Dedifferentiated amniotic fluid mesenchymal stem cell (primary cell): Measurements from ENCODE around the gene JPT2.
A peak's percentile ranks its signal among the peaks of the same experiment; 100 is the strongest.
"Not testable (repeated sequence)": the region's sequence is repeated elsewhere in the genome, so short reads cannot be mapped to it uniquely, and the experiment has no call there.

Experiments used
- DNase-seq: peaks from one replicate; pipeline ENCODE4 v3.0.0-alpha.2; 2016; ENCODE audit errors: extremely low spot score

The JPT2 gene

DNA sequence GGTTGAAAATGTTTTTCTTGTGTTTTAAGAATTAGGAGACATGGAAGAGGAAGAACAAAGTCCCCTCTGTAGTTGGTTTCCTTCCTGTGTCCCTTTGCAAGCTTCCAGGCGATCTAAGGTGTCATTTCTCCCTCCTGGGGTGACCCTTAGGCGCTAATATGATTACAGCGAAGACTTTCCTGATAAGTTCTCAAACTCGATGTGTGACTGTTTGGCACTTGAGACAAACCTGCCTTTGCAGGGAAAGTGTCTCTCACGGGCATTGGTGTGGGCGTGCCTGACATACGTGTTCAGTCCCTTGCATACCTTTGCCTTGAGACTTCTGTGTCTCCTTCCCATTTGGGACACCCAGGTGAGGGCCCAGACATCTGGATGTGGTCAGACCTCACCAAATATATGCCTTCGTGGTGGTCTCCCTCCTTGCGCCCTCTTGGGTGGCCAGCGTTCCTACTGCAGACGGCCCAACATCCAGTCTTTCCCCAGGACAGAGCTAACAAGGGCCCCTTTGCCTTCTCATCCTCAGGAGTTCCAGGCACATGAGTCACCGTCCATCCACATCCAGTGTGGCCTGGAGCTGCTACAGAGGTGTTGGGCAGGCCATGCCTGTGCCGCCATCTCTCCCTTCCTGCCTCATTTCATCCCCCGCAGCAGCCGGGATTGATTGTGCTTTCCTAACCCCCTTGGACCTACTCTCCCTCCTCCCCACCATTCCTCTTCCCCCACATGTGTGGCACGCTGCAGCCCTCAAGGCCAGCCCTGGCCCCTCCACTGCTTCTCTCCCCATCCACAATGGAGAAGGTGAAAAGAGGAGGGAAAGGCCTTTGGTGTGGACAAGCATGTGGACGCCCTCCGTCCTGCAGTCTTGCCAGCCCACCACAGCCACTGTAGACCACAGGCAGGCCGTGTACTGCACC lies 3.1 kb upstream of the JPT2 start:
- no peak for DNase-seq

DNA sequence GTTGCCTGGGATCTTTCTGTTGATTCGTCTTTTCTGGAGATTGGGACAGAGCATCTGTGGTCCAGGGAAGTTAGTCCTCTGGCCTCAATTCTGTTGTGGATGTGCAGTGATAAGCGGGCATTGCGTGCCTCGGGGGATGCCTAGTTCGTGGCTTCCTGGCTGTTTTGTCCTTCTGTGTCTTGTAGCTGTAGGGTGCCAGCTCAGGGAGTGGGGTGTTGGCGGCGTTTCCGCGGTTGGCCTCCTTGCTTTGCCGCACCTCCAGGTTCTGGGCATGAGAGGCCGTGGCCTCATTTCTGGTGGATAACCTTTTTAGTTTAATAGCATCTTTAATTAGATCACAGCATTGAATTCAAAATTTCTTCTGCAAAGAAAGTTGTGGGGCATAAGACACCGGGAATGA lies 1.4 kb upstream of the JPT2 start:
- no peak for DNase-seq

DNA sequence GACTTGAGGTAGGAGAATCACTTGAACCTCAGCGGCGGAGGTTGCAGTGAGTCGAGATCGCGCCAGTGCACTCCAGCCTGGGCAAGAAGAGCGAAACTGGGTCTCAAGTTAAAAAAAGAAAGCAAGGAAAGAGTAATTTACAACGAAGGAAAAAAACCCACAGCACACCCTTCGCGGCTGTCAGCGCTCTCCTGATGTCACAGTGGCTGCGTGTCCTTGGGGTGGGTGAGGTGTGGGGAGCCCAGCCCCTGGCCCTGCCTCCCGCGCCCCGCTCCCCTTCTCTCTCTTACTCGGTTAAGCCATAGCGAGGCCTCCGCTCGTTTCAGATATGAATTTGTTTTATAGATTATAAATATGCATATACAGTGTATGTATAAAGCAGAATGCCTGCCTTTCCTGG lies 740 bp upstream of the JPT2 start:
- no peak for DNase-seq

DNA sequence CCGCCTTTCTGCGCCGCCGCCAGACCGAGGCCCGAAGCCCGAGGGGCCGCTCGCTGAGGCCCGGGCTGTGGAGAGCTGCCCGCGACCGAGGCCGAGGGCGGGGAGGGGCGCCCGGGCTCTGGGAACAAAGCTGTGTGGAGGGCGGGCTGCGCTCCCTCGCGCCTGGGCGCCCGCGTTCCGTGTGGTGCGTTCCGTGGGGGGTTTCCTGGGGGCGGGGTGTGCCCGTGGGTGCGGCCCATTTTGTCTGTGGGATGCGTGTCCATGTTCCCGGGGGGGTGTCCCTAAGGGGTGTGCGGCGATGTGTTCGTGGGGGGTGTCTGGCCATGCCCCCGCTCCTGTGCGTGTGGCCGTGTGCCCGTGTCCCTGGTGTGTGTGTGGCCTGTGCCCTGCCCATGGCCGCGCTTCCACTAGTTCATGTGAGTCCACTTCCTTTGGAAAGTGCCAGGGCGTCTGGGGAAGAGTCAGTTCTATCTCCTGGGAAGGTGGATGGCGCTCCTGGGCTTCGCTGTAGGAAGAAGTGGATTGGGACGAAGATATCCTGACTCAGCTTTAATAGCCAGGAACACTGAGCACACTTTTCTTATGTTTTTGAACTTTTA lies 520 bp downstream of the JPT2 start:
- peak; percentile 18 for DNase-seq

DNA sequence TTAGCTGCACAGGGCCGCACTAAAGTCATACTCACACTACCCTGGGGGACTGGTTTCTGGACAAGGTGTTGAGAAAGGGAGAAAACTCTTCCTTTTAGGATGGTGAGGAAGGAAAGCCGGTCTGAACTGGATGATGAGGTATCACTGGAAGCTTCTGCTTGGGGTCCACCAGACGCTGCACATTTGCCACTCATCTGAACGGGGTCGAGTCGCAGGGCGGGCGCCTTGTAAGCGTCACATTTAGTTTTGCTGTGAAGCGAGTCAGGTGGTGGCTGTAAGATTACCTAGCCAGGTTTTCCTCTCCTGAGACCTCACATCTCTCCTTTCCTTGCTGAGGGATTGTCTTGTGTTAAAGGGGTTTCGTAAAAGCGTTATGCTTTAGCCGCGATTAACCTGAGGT lies 2.3 kb downstream of the JPT2 start:
- DNase-seq = no peak

DNA sequence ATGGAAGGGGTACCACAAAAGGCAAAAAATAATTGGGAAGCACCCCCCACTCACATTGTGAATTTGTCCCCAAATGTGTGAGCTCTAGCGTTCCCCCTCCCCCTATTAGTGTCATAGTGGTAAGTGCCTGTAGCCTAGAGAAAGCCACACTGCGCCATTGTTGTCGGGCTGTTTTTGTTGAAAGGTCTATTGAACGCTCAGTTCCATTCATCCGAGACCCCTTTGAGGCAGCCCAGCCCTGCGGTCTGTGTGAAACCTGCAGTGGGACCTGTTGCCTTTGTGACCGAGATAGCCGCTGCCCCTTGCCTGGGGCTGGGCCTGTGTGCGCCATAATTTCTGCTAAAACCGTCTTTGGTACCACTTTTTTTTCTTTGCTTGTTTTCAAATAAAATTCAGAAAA lies 3.0 kb downstream of the JPT2 start:
- DNase-seq = no peak

DNA sequence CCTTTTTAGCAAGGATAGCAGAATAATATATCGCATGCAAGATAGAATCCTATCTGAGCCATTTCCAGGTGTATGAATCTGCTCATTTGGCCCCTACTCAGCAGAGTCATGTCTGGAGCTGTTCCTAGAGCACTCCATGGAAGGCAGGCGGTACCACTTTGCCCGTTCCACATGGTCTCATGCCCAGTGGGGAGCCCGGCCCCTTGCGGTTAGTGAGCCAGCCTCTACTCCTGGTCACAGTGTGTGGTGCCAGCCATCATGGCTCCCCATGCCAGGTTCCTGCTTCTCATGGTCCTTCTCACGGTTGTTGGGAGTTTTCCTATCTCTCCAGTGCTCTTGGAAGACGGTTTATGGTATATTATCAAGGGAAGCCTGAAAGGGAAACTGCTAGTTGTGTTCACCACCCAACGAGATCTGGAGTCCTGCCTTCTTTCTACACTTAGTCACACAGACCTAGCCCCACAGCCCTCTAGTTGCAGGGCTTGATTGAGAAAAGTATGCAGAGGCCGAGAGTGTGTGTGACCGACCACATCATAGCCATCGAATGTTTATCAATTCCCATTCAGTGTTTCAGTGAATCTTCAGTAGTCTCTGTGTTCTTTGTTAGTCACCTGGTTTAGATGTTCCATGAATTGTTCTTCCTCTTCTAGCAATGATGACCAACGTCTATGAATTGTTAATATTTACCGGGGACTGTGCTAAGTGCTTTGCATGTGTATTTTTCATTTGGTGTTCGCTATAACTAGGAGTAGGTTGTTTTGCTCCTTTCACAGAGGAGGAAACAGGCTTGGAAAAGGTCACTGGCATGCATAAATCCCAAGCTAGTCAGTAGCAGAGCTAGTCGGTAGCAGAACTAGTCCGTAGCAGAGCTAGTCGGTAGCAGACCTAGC lies 9.6 kb downstream of the JPT2 start:
- DNase-seq = no peak

DNA sequence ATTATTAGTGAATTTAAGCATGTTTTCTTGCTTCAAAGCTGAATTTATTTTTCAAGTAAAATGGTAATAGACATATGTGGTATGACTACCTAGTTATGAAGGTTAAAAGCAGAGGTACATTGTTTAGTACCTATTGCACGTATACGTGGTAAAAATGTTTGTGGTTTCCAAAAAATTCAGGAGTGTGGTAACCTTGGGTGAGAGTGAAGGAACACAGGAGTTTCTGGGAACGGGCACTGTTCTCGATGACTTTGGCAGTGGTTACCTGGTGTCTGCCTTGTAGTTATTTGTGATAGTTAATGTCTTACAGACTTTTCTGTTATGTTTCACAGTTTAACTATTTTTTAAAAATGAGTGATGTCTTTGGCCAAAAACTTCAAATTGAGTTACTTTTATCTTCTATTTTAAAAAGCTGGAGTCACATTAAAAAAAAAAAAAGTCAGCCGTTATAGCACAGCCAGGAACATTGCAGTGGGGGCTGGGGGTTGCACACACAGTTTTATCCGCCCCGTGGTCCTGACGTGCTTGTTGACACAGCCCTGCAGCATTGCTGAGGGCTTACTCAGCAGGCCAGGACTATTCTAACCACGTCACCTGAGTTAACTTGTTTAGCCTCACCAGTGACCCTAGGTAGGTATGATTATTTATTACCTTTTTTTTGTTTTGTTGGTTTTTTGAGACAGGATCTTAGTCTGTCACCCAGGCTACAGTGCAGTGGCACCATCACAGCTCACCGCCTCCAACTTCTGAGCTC lies 10.9 kb downstream of the JPT2 start:
- DNase-seq = no peak

DNA sequence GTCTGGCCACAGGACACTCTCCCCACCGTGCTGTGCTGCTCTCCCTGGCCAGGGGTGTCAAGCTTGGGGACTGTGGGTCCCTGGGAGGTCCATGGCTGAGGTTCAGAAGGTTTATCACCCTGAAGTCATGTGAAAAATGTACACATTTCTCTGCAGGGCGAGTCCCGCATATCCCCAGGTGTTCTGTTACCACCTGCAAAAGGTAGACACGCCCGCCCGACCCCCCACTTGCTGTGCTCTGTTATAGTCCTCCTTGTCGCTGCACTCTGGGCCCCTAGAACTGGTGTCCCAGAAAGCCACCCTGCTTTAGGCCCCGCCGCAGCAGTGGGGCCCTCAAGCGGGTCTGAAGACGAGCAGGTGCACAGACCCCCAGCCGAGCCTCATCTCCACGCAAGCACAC lies 11.8 kb downstream of the JPT2 start:
- DNase-seq = no peak

DNA sequence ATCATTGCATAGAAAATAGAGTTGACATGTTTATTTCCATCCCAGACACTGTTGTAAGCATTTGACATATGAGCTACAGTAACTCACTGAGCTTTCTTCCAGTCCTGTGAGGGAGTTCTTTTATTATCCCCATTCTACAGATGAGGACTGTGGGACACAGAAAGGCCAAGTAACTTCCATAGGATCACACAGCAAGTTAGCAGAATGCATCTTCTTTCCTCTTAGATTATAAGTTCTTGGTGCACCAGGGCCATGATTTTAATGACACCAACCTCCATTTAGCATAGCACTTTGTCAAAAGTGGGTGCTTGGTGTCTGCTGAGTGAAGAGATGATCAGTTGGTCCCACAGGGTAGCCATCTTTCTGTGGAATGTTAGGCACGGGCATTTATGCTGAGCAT lies 12.7 kb downstream of the JPT2 start:
- no peak for DNase-seq

DNA sequence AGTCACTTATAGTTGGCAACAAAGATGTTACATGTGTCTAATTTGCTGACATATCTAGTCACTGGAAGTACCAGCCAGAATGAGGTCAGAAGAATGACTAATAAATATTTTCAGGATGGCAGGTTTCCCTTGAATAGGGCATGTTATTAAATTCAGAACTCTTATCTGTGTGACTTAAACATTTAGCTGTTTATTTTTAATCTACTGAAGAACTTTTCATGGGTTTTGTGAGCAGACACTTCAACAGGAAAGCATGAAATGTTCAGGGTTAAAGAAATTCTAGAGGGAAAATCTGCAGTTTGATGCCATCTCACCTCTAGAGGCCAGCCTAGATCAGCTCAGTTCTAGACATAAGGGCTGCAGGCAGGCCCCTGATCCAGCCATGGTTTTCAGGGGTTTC lies 13.2 kb downstream of the JPT2 start:
- no peak for DNase-seq

DNA sequence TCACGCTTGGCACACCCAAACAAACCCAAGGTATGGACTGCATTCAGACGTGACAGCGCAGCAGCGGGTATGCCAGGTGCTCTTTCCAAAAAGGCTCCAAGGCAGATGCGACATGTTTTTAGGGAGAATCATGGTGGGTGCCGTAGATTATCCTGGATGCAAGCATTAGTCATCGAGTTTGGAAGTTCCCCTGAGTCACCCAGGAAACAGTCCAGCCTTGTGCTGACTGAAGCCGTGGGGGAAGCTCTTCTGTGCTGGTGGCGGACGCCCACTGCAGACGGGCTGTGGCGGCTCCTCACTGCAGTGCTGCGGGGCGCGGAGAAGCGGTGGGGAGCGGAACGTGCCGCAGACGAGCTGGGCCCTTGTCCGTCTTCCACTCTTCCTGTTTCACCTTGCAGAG lies 13.9 kb downstream of the JPT2 start:
- no peak for DNase-seq

DNA sequence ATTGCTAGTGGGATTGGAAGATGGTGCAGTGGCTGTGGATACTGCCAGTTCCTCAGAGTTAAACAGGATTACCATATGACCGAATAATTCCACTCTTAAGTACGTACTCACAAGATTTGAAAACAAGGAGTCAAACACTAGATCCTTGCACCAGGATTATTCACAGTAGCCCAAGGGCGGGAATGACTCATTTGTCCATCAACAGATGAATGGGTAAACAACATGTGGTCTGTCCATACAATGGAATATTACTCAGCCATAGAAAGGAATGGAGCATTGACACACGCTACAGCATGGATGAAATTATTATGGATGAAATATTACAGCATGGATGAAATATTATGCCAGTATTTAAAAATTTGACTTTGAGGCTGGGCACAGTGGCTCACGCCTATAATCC lies 18.8 kb downstream of the JPT2 start:
- DNase-seq = no peak

DNA sequence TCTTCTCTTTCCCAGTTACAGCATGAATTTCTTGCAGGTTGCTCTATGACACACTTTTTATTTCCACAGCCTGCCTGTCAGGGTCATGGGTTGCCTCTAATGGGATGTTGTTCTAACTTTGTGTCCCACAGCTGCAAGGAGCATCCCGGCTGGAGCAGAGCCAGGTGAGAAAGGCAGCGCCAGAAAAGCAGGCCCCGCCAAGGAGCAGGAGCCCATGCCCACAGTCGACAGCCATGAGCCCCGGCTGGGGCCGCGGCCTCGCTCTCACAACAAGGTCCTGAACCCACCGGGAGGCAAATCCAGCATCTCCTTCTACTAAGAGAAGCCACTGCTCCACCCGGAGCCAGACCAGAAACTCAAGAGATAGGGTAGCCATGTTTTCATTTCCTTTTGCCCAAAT lies 20.6 kb downstream of the JPT2 start:
- no peak for DNase-seq

DNA sequence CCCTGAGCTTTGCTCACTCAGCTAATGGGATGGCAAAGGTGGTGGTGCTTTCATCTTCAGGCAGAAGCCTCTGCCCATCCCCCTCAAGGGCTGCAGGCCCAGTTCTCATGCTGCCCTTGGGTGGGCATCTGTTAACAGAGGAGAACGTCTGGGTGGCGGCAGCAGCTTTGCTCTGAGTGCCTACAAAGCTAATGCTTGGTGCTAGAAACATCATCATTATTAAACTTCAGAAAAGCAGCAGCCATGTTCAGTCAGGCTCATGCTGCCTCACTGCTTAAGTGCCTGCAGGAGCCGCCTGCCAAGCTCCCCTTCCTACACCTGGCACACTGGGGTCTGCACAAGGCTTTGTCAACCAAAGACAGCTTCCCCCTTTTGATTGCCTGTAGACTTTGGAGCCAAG lies 22.2 kb downstream of the JPT2 start:
- DNase-seq = no peak

DNA sequence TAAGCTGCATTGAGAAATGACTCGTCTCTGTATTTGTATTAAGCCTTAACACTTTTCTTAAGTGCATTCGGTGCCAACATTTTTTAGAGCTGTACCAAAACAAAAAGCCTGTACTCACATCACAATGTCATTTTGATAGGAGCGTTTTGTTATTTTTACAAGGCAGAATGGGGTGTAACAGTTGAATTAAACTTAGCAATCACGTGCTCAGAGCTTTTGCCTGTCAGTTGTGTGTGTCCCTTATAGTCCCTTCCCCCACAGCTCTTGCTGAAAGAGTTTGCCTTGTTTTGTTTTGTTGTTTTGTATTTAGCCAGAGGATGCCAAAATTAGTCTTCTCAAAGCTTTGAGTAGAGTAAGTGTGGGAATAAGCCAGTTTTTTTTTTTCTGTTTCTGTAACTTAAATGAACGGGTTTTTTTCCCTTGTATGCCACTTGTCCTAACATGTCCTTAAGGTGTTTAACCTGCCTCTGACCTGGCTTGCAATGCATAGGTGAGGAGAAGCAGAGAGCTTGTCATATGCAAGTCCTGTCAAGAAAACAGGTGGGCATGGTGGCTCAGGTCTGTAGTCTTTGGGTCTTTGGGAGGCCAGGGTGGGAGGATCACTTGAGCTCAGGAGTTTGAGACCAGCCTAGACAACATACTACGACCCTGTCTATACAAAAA lies 23.3 kb downstream of the JPT2 start:
- no peak for DNase-seq

DNA sequence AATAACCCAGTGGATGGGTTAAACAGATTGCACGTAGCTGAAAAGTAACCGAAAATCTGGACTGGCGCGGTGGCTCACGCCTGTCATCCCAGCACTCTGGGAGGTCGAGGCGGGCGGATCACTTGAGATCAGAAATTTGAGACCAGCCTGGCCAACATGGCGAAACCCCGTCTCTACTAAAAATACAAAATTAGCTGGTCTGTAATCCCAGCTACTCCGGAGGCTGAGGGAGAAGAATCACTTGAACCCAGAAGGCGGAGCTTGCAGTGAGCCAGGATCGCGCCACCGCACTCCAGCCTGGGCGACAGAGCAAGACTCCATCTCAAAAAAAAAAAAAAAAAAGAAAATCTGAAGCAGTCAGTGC lies 27.2 kb downstream of the JPT2 start:
- not testable (repeated sequence) for DNase-seq

DNA sequence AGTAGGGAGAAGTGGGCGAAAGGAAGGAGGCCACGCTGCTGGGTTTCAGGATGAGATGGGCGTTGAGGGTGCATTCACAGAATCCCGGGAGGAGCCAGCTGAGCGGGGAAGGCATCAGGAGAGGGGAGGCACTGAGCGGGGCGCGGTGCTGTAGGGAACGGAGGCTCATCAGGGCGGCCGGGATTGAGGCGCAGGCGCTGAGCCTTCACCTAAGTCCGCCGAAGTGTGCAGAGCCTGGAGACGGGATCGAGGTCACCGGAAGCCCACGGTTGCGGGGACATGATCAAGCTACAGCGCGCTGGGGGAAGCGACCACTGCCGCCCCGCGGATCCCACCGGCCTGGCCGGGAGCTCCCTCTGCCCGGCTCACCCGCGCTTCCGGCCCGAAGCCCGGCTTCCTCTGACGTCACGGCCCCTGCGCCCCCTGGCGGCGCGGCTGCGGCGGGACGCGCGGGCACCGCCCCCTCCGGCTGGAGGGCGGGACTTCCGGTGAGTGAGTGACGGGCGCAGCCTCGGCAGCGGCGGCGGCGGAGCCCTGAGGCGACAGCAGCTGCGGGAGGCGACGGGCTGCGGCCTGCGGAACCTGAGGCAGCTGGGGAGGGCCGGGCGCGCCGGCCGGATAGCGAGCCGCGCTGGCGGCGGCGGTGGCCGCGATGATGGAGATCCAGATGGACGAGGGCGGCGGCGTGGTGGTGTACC lies 27.8 kb downstream of the JPT2 start, which contains the start of gene MAPK8IP3:
Gene MAPK8IP3, plus strand, starts transcription at position 508 of the 698 bp plus-strand sequence. Its CDS starts 145 bp downstream, at position 653.
- DNase-seq = peak; percentile 79

DNA sequence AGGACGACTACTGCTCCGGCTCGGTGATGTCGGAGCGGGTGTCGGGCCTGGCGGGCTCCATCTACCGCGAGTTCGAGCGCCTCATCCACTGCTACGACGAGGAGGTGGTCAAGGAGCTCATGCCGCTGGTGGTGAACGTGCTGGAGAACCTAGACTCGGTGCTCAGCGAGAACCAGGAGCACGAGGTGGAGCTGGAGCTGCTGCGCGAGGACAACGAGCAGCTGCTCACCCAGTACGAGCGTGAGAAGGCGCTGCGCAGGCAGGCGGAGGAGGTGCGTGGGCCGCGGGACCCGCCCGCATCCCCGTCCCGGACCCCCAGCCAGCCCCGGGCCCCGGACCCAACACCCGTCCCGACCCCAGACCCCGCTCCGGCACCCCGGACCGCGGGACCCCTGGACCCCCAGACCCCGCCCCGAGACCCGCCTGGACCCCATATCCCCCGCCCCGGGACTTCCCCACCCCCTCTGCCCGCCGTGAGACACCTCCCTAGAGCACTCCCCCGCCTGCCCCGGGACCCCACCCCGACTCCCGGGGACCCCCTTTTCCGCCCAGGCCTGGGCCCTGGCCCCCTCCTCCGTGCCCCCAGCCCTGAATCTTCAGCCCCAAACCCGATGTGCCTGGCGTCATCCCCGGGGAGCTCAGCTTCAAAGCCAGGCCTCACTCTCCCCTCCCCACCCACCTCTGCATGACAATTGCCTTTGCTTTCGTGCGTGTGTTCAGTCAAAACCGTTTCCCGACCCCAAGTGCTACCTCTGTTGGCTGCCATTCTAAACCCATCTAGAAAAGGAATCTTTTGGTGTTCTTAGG lies 28.5 kb downstream of the JPT2 start:
- DNase-seq = no peak
